ENCODE measurements around the gene DCC. TPM values are rescaled to one million over a fixed set of nuclear protein-coding genes. Genes with fewer than 3 reads are reported as not detected.

DCC gene
- total and polyA plus RNA-seq, 9 of the 15 experiments (the other 6 are each of a cell fraction or from before 2014, with no cell fraction given) = not detected

- no peak for TF ChIP-seq ZEB2 (IDR thresholded peaks at IDR 0.05)
Observed at GRCh38 chr18:52367953-52368742, 28.2 kb downstream of the DCC start (continued).

- no peak overlapping the region for H3K4me2 ChIP-seq (ENCODE audit: insufficient read depth, low read length)
- H4K20me1 ChIP-seq (replicated peaks; ENCODE audit: control insufficient read depth, insufficient read depth, low read length) = no peaks in the 10 kb centered on the region
- no peaks in the 10 kb centered on the region for H3K4me1 ChIP-seq (replicated peaks in 1 of 2; ENCODE audit: control insufficient read depth in 2 of 2, insufficient read depth in 2 of 2, low read length in 2 of 2)
- DNase-seq (ENCODE audit: extremely low read depth in 1 of 4, low spot score in 3 of 4) = no peak
- H3K27ac ChIP-seq (ENCODE audit: extremely low read depth, low read depth, low read length) = no peak overlapping the region
- POLR2A ChIA-PET = no interaction called here
- no peak for ATAC-seq
- H3K4me3 ChIP-seq = no peak overlapping the region
- WGBS (ENCODE audit: insufficient coverage, low coverage, missing lambda C conversion rate) = 0% methylated on average over 2 of the region's 2 CpGs
- H3K36me3 ChIP-seq (ENCODE audit: control insufficient read depth, insufficient read depth, low read length) = no peaks in the 10 kb centered on the region
- no peaks in the 10 kb centered on the region for H3K79me2 ChIP-seq (ENCODE audit: control insufficient read depth, insufficient read depth, low read length)
- CTCF ChIA-PET (ENCODE audit: low intra/inter-chr PET ratio) = no interaction called here
- in situ Hi-C loops (cut with MboI) (no loop called here), intact Hi-C loops (cut with micrococcal nuclease) (no loop called here)
- BruUV-seq (replicated peaks) = no TSS peak
- H3K27me3 ChIP-seq (ENCODE audit: control insufficient read depth in 2 of 2, insufficient read depth in 2 of 2, low read length in 2 of 2) = no peaks in the 10 kb centered on the region
- no peak for TF ChIP-seq SMAD2 (IDR thresholded peaks at IDR 0.05; ENCODE audit: low read depth, low read length)
- no peak for TF ChIP-seq ZNF316 (IDR thresholded peaks at IDR 0.05)
- no peak for TF ChIP-seq ZNF311 (CRISPR knock-in tag; IDR thresholded peaks at IDR 0.05)
- TF ChIP-seq LCOR (CRISPR knock-in tag; IDR thresholded peaks at IDR 0.05) = no peak
- no peak for TF ChIP-seq ZNF239 (CRISPR knock-in tag; IDR thresholded peaks at IDR 0.05)
- TF ChIP-seq CBFA2T2 (conservative IDR thresholded peaks at IDR 0.05) = no peak
- no peak for TF ChIP-seq E2F1 (CRISPR knock-in tag; IDR thresholded peaks at IDR 0.05)
- TF ChIP-seq, protein P1, sequence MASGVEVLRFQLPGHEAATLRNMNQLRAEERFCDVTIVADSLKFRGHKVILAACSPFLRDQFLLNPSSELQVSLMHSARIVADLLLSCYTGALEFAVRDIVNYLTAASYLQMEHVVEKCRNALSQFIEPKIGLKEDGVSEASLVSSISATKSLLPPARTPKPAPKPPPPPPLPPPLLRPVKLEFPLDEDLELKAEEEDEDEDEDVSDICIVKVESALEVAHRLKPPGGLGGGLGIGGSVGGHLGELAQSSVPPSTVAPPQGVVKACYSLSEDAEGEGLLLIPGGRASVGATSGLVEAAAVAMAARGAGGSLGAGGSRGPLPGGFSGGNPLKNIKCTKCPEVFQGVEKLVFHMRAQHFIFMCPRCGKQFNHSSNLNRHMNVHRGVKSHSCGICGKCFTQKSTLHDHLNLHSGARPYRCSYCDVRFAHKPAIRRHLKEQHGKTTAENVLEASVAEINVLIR (CRISPR knock-in tag; IDR thresholded peaks at IDR 0.05) = no peak
- TF ChIP-seq BMI1 (IDR thresholded peaks at IDR 0.05; ENCODE audit: low read length) = no peak
- no peak for TF ChIP-seq ZNF184 (CRISPR knock-in tag; IDR thresholded peaks at IDR 0.05)
- TF ChIP-seq, protein P2, sequence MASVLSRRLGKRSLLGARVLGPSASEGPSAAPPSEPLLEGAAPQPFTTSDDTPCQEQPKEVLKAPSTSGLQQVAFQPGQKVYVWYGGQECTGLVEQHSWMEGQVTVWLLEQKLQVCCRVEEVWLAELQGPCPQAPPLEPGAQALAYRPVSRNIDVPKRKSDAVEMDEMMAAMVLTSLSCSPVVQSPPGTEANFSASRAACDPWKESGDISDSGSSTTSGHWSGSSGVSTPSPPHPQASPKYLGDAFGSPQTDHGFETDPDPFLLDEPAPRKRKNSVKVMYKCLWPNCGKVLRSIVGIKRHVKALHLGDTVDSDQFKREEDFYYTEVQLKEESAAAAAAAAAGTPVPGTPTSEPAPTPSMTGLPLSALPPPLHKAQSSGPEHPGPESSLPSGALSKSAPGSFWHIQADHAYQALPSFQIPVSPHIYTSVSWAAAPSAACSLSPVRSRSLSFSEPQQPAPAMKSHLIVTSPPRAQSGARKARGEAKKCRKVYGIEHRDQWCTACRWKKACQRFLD (CRISPR knock-in tag; IDR thresholded peaks at IDR 0.05) = no peak
- TF ChIP-seq CHD2 (IDR thresholded peaks at IDR 0.05; ENCODE audit: low read depth, low read length) = no peak
- TF ChIP-seq CBX1 (IDR thresholded peaks at IDR 0.05; ENCODE audit: low read depth) = no peak
- no peak for TF ChIP-seq MAFG (tag; conservative IDR thresholded peaks at IDR 0.05)
- no peak for TF ChIP-seq ZNF324 (CRISPR knock-in tag; IDR thresholded peaks at IDR 0.05)
- no peak for TF ChIP-seq RCOR1 (IDR thresholded peaks at IDR 0.05; ENCODE audit: borderline replicate concordance in 1 of 2, low read depth in 2 of 2, low read length in 2 of 2)
- no peaks in the 10 kb centered on the region for H3K9me3 ChIP-seq (replicated peaks; ENCODE audit: control insufficient read depth, insufficient read depth, low read depth, low read length)
- no peak for FAIRE-seq
- H3K9me1 ChIP-seq (ENCODE audit: control insufficient read depth, insufficient read depth, low read length) = no peaks in the 10 kb centered on the region
- H2AFZ ChIP-seq (ENCODE audit: low read depth, low read length) = no peak overlapping the region
- no peak overlapping the region for H3K9ac ChIP-seq (ENCODE audit: insufficient read depth in 1 of 2, low read depth in 2 of 2, low read length in 2 of 2)
Observed at GRCh38 chr18:52370841-52371240, 30.8 kb downstream of the DCC start.

All from K562 (cell line).